ENCODE data around the gene SRRM2.

The SRRM2 gene

DNA sequence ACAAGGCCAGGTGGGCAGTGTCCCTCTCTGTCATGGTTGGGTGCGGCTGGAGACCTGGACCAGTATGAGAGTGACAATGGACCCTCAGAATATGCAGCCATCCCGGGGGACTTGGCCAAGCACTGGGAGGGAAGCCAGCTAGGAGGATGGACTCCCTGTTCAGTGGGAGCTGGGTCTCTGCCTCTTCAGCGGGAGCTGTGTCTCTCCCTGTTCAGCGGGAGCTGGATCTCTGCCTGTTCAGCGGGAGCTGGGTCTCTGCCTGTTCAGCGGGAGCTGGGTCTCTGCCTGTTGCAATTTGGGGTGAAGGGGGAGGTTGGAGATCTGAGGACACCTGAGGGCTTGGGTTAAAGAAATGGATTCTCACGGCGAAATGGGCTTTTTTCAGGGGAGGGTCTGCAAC, 38.7 kb downstream of the SRRM2 start:
- H2BK12ac ChIP-seq (ENCODE audit: low read length), result no peak overlapping the region
- no peaks in the 10 kb centered on the region for H3K36me3 ChIP-seq (replicated peaks in 1 of 2; ENCODE audit: control insufficient read depth in 2 of 2, insufficient read depth in 2 of 2, low read length in 2 of 2)
- H4K8ac ChIP-seq (ENCODE audit: low read depth, low read length), result no peak overlapping the region
- H3K4me2 ChIP-seq (ENCODE audit: insufficient read depth, low read length, poor library complexity, severe bottlenecking), result no peak overlapping the region
- H2AK5ac ChIP-seq (ENCODE audit: low read depth, low read length), result no peak overlapping the region
- H2BK120ac ChIP-seq (ENCODE audit: low read depth, low read length), result no peak overlapping the region
- no peak overlapping the region for H3K4me3 ChIP-seq (ENCODE audit: low read length in 2 of 2)
- no peak overlapping the region for H3K27ac ChIP-seq (replicated peaks; ENCODE audit: low read length)
- H3K4me1 ChIP-seq (ENCODE audit: control insufficient read depth in 2 of 2, insufficient read depth in 1 of 2, low read depth in 1 of 2, low read length in 2 of 2), result peaks cover 4 to 10% of the 10 kb centered on the region in 2 donors
- H3K27me3 ChIP-seq (ENCODE audit: control insufficient read depth in 3 of 3, insufficient read depth in 3 of 3, low read depth in 1 of 3, low read length in 3 of 3), result peaks cover 0 to 10% (median 0%) of the 10 kb centered on the region in 3 experiments
- no peak overlapping the region for H2AFZ ChIP-seq (ENCODE audit: low read length)
- no peak overlapping the region for H3K18ac ChIP-seq (ENCODE audit: low read length)
- no peak overlapping the region for H3K9ac ChIP-seq (ENCODE audit: low read depth, low read length, poor library complexity)
- no peak overlapping the region for H3K14ac ChIP-seq (ENCODE audit: low read length)
- DNase-seq (ENCODE audit: low spot score), result no peak
- H2BK5ac ChIP-seq (ENCODE audit: low read length), result no peak overlapping the region
- no peak overlapping the region for H3K4ac ChIP-seq (ENCODE audit: low read length)
- no peaks in the 10 kb centered on the region for H3K9me3 ChIP-seq (replicated peaks in 1 of 2; ENCODE audit: control insufficient read depth in 2 of 2, insufficient read depth in 1 of 2, low read depth in 1 of 2, low read length in 2 of 2)
- H2BK15ac ChIP-seq (ENCODE audit: low read length), result no peak overlapping the region
- H4K91ac ChIP-seq (ENCODE audit: low read depth, low read length, poor library complexity), result no peak overlapping the region
- H3K23ac ChIP-seq (ENCODE audit: low read depth, low read length, poor library complexity), result no peak overlapping the region
- H3K79me1 ChIP-seq (ENCODE audit: low read depth, low read length), result no peaks in the 10 kb centered on the region
- WGBS, 2 donors (ENCODE audit: extremely low coverage in 2 of 2, insufficient read length in 2 of 2, insufficient replicate concordance in 1 of 2), result no CpG with 5 or more reads among the region's 8 CpGs

DNA sequence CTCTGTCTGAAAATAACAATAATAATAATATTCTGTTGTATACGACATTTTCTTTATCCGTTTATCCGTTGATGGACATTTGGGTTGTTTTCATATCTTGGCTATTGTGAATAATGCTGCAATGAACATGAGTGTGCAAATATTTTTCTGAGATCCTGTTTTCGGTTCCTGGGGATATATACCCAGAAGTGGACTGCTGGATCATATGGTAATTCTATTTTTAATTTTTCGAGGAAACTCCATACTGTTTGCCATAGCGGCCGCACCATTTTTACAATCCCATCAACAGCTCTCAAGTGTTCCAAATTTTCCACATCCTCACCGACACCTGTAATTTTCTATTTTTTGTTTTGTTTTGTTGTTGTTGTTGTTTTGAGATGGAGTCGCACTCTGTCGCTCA, 40.5 kb downstream of the SRRM2 start:
- Histone ChIP-seq H3K4me3 (ENCODE audit: low read length in 2 of 2) (no peak overlapping the region), H4K91ac (ENCODE audit: low read depth, low read length, poor library complexity) (no peak overlapping the region), H2AFZ (ENCODE audit: low read length) (no peak overlapping the region), H3K36me3 (replicated peaks in 1 of 2; ENCODE audit: control insufficient read depth in 2 of 2, insufficient read depth in 2 of 2, low read length in 2 of 2) (no peaks in the 10 kb centered on the region), H2AK5ac (ENCODE audit: low read depth, low read length) (no peak overlapping the region), H3K4me2 (ENCODE audit: insufficient read depth, low read length, poor library complexity, severe bottlenecking) (no peak overlapping the region), H3K4ac (ENCODE audit: low read length) (no peak overlapping the region), H3K27me3 (ENCODE audit: control insufficient read depth in 3 of 3, insufficient read depth in 3 of 3, low read depth in 1 of 3, low read length in 3 of 3) (peaks cover 0 to 10% (median 0%) of the 10 kb centered on the region in 3 experiments), H3K4me1 (ENCODE audit: control insufficient read depth in 2 of 2, insufficient read depth in 1 of 2, low read depth in 1 of 2, low read length in 2 of 2) (peaks cover 0 to 2% of the 10 kb centered on the region in 2 donors), H2BK12ac (ENCODE audit: low read length) (no peak overlapping the region), H3K9me3 (replicated peaks in 1 of 2; ENCODE audit: control insufficient read depth in 2 of 2, insufficient read depth in 1 of 2, low read depth in 1 of 2, low read length in 2 of 2) (no peaks in the 10 kb centered on the region), H4K8ac (ENCODE audit: low read depth, low read length) (no peak overlapping the region), H3K23ac (ENCODE audit: low read depth, low read length, poor library complexity) (no peak overlapping the region), H3K27ac (replicated peaks; ENCODE audit: low read length) (no peak overlapping the region), H2BK15ac (ENCODE audit: low read length) (no peak overlapping the region), H2BK120ac (ENCODE audit: low read depth, low read length) (no peak overlapping the region), H3K14ac (ENCODE audit: low read length) (no peak overlapping the region), H3K79me1 (ENCODE audit: low read depth, low read length) (no peaks in the 10 kb centered on the region), H3K9ac (ENCODE audit: low read depth, low read length, poor library complexity) (no peak overlapping the region), H2BK5ac (ENCODE audit: low read length) (no peak overlapping the region), H3K18ac (ENCODE audit: low read length) (no peak overlapping the region)
- no CpG with 5 or more reads among the region's 10 CpGs for WGBS, 2 donors (ENCODE audit: extremely low coverage in 2 of 2, insufficient read length in 2 of 2, insufficient replicate concordance in 1 of 2)
- no peak for DNase-seq (ENCODE audit: low spot score)

DNA sequence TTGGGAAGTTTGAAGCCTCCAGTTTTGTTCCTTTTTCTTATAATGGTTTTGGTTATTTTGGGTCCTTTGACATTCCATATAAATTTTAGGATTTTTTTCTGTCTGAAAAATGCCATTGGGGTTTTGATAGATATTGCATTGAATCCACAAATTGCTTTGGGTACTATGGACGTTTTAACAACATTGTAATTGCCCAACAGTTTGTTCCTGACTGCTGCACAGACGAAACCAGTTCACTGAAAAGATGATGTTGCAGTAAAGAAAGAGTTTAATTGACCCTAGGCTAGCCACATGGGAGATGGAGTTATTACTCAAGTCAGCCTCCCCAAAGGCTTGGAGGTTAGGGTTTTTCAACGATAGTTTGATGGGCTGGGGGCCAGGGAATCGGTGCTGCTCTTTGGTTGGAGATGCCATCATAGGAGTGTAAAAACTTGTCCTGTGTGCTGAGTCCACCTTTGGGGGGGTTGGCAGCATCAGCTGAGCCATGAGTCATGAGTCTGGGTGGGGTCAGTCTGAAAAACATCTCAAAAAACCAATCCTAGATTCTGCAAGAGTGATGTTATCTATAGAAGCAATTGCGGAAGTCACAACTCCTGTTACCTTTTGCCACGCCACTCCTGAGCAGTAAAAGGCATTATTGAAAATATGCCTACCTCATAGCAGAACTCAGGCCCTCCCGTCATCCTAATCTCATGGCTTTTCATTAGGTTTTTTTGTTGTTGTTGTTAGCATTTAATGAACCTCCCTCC, 43.1 kb downstream of the SRRM2 start:
- no peak overlapping the region for H3K27ac ChIP-seq (replicated peaks; ENCODE audit: low read length)
- H3K23ac ChIP-seq (ENCODE audit: low read depth, low read length, poor library complexity), result no peak overlapping the region
- H4K91ac ChIP-seq (ENCODE audit: low read depth, low read length, poor library complexity), result no peak overlapping the region
- no peak overlapping the region for H3K18ac ChIP-seq (ENCODE audit: low read length)
- no peak overlapping the region for H2AK5ac ChIP-seq (ENCODE audit: low read depth, low read length)
- no peak overlapping the region for H2BK12ac ChIP-seq (ENCODE audit: low read length)
- no peak overlapping the region for H3K4me2 ChIP-seq (ENCODE audit: insufficient read depth, low read length, poor library complexity, severe bottlenecking)
- H2AFZ ChIP-seq (ENCODE audit: low read length), result no peak overlapping the region
- no peak overlapping the region for H3K9ac ChIP-seq (ENCODE audit: low read depth, low read length, poor library complexity)
- H3K4me1 ChIP-seq (ENCODE audit: control insufficient read depth in 2 of 2, insufficient read depth in 1 of 2, low read depth in 1 of 2, low read length in 2 of 2), result no peaks in the 10 kb centered on the region
- no peaks in the 10 kb centered on the region for H3K79me1 ChIP-seq (ENCODE audit: low read depth, low read length)
- no peaks in the 10 kb centered on the region for H3K9me3 ChIP-seq (replicated peaks in 1 of 2; ENCODE audit: control insufficient read depth in 2 of 2, insufficient read depth in 1 of 2, low read depth in 1 of 2, low read length in 2 of 2)
- no peak overlapping the region for H2BK120ac ChIP-seq (ENCODE audit: low read depth, low read length)
- no CpG with 5 or more reads among the region's 7 CpGs for WGBS, 2 donors (ENCODE audit: extremely low coverage in 2 of 2, insufficient read length in 2 of 2, insufficient replicate concordance in 1 of 2)
- H3K36me3 ChIP-seq (replicated peaks in 1 of 2; ENCODE audit: control insufficient read depth in 2 of 2, insufficient read depth in 2 of 2, low read length in 2 of 2), result no peaks in the 10 kb centered on the region
- no peak overlapping the region for H3K4ac ChIP-seq (ENCODE audit: low read length)
- H4K8ac ChIP-seq (ENCODE audit: low read depth, low read length), result no peak overlapping the region
- no peak overlapping the region for H2BK15ac ChIP-seq (ENCODE audit: low read length)
- H2BK5ac ChIP-seq (ENCODE audit: low read length), result no peak overlapping the region
- peaks cover 0 to 12% (median 0%) of the 10 kb centered on the region in 3 experiments for H3K27me3 ChIP-seq (ENCODE audit: control insufficient read depth in 3 of 3, insufficient read depth in 3 of 3, low read depth in 1 of 3, low read length in 3 of 3)
- no peak overlapping the region for H3K14ac ChIP-seq (ENCODE audit: low read length)
- no peak overlapping the region for H3K4me3 ChIP-seq (ENCODE audit: low read length in 2 of 2)
- DNase-seq (ENCODE audit: low spot score), result no peak

DNA sequence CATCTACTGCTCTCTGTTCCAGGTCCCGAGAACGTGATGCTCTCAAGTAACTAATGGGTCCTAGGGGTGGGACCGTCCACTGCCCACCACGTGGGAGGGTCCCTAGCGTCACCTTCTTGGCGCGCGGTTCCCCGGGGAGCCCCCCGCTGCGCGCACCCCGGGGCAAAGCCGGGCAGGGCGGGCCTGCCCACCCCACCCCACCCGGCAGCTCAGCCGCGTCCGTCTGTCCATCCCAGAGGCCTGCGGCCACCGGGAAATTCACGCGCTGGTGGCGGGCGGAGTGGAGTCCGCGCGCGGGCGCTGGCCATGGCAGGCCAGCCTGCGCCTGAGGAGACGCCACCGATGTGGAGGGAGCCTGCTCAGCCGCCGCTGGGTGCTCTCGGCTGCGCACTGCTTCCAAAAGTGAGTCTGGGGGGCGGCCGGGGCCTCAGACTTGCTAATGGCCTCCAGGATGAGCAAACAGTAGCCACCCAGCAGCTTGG, 46.3 kb downstream of the SRRM2 start:
- H2BK12ac ChIP-seq (ENCODE audit: low read length), result no peak overlapping the region
- H3K4me3 ChIP-seq (ENCODE audit: low read length in 2 of 2), result no peak overlapping the region
- no peak overlapping the region for H3K14ac ChIP-seq (ENCODE audit: low read length)
- no peak overlapping the region for H3K27ac ChIP-seq (replicated peaks; ENCODE audit: low read length)
- H3K36me3 ChIP-seq (replicated peaks in 1 of 2; ENCODE audit: control insufficient read depth in 2 of 2, insufficient read depth in 2 of 2, low read length in 2 of 2), result no peaks in the 10 kb centered on the region
- no peak for DNase-seq (ENCODE audit: low spot score)
- H3K18ac ChIP-seq (ENCODE audit: low read length), result peak overlapping the region; percentile 28
- H4K91ac ChIP-seq (ENCODE audit: low read depth, low read length, poor library complexity), result no peak overlapping the region
- H2BK15ac ChIP-seq (ENCODE audit: low read length), result no peak overlapping the region
- H2BK5ac ChIP-seq (ENCODE audit: low read length), result no peak overlapping the region
- no peaks in the 10 kb centered on the region for H3K9me3 ChIP-seq (replicated peaks in 1 of 2; ENCODE audit: control insufficient read depth in 2 of 2, insufficient read depth in 1 of 2, low read depth in 1 of 2, low read length in 2 of 2)
- no CpG with 5 or more reads among the region's 39 CpGs for WGBS, 2 donors (ENCODE audit: extremely low coverage in 2 of 2, insufficient read length in 2 of 2, insufficient replicate concordance in 1 of 2)
- no peak overlapping the region for H3K4me2 ChIP-seq (ENCODE audit: insufficient read depth, low read length, poor library complexity, severe bottlenecking)
- H3K4ac ChIP-seq (ENCODE audit: low read length), result no peak overlapping the region
- H3K9ac ChIP-seq (ENCODE audit: low read depth, low read length, poor library complexity), result no peak overlapping the region
- H3K4me1 ChIP-seq (ENCODE audit: control insufficient read depth in 2 of 2, insufficient read depth in 1 of 2, low read depth in 1 of 2, low read length in 2 of 2), result no peaks in the 10 kb centered on the region
- H2AK5ac ChIP-seq (ENCODE audit: low read depth, low read length), result peak overlapping the region; percentile 81
- H3K79me1 ChIP-seq (ENCODE audit: low read depth, low read length), result no peaks in the 10 kb centered on the region
- H3K23ac ChIP-seq (ENCODE audit: low read depth, low read length, poor library complexity), result no peak overlapping the region
- no peak overlapping the region for H2BK120ac ChIP-seq (ENCODE audit: low read depth, low read length)
- peaks cover 0 to 8% (median 0%) of the 10 kb centered on the region in 3 experiments for H3K27me3 ChIP-seq (ENCODE audit: control insufficient read depth in 3 of 3, insufficient read depth in 3 of 3, low read depth in 1 of 3, low read length in 3 of 3)
- H2AFZ ChIP-seq (ENCODE audit: low read length), result peak overlapping the region; percentile 40
- no peak overlapping the region for H4K8ac ChIP-seq (ENCODE audit: low read depth, low read length)
